Inflammatory macrophage treated with lipopolysaccharide for 4 hours (primary cell): ENCODE results near the gene SPATA46.

Experiments
- DNase-seq: peaks from one replicate; pipeline ENCODE4 v3.0.0-alpha.2; 2020

SPATA46 gene

DNA sequence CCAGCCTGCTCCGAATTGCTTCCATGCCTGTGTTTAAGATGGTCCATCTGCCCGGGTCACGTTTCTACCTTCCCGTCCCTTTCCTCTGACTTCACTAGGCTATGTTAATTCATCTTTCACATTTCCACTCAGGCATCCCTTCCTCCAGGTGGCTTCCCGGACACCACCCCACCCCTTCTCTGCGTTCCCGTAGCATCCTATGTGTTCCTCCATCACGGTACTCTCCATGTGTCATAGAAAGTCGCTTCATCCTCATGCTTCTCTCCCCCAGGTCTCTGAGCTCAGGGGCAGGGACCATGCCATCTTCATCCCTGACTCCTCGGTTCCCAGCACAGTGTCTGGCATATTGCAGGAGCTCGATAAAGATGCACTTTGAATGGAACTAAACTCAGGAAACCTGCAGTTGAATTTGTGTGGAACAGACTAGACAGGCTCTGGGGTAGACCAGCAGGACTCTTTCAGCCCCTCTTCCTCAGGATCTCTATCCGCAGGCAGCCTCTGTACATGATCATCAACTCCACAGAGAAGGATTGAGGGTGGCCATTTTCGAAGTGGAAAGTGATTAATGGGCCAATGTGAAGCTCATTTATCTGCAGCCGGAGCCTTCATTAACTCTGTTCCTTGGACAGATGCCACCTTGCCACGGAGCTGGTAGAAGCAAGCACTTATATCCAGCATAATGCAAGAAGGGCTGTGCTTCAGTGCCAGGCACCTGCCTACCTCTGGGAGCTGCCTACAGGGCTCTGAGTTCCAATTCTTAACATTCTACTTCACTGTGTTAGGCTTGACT is 13.9 kb upstream of the SPATA46 start:
- no peak for DNase-seq

DNA sequence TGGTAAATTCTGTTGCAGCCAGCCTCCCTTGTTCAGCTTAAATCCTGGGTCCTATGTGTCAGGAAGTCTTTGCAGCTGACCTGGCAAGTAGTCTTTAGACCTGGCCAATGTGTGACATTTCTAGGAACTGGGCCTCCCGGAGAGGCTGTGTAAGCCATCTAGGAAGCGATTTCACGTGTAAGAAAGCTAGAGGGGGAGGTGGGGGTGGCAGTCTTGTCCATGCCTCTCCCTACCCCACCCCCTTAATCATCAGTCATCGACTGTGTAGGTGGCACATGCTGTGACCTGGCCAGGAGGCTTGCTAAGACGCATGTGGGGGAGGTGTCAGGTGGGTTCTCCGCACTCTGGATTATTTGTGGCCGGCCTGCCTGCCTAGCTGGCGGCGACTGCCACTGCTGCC is 13.3 kb upstream of the SPATA46 start:
- no peak for DNase-seq

DNA sequence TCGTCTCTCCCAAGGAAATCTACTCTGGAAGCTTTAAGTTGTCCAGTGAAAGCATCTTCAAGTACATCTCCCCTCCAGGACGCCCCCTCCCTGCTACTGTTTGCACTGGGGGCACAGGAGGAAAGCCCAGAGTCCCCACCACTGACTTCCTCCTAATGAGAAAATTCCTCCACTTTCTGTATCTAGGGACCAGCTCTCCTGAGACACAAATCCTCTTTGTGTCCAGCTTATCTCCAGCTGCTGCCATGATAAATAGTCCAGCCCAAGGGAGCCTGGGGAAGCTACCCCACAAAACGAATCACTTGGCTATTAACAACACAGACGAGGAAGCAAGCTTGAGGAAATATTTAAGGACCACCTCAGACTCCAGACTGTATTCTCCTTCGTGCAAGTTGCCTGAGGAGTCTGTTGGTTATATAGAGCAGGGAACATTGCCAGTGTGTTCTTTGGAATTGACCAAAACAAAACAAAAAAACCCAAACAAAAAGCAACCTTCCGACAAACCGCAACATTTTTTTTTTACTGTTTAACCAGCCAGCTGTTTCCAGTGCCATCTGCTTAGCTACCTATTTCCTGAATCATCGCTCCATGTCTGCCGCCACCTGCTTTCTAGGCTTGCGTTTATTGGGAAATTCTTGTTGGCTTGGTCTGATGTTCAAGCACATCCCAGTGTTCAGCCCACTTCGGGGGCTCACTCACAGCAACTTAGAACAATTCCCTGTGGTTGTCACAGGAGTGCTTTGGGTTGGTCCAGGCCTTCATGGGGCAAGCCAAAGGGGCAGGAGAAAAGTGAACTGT is 12.6 kb upstream of the SPATA46 start:
- DNase-seq, result no peak

DNA sequence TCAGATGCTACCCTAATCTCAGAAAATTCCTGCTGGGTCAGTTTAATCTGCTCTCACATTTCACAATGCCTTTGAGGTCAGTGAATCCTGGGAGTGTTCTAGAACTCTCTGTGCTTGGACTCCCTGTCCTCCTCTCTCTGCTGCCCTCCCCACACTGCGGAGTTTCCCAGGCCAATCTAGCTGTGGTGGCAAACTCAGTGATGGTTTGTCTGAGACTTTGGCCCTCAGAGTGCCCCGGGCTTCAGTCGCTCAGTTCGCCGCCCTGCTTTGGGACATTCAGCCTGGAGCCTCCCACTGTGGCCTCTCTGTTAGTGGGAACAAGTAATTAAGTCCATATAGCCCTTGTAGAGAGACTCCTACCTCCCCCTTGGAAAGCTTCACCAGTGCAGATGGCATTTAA is 12.0 kb upstream of the SPATA46 start:
- no peak for DNase-seq

DNA sequence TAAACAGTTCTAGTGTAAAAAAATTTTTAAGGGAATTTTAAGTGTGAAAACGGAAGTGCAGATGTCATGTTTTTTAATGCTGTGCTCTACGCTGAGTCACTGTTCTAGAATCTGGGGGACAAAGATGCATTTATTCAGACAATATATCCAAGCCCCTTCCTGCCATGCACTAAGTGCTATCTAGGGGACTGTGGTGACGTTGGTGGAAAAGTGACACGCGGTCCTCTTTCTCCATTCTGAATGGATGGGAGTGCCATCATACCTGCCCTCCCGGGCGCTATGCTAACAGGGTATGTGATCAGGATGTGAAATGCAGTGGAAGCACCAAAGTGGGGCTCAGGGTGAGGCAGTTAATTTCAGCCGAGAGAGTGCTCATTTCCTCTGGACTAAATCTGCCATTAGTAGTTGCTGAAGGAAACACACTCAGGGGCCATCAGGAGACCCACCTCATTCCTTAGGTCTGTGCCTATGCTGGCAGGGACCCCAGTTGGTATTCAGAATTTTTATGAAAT is 11.5 kb upstream of the SPATA46 start:
- DNase-seq, result no peak

DNA sequence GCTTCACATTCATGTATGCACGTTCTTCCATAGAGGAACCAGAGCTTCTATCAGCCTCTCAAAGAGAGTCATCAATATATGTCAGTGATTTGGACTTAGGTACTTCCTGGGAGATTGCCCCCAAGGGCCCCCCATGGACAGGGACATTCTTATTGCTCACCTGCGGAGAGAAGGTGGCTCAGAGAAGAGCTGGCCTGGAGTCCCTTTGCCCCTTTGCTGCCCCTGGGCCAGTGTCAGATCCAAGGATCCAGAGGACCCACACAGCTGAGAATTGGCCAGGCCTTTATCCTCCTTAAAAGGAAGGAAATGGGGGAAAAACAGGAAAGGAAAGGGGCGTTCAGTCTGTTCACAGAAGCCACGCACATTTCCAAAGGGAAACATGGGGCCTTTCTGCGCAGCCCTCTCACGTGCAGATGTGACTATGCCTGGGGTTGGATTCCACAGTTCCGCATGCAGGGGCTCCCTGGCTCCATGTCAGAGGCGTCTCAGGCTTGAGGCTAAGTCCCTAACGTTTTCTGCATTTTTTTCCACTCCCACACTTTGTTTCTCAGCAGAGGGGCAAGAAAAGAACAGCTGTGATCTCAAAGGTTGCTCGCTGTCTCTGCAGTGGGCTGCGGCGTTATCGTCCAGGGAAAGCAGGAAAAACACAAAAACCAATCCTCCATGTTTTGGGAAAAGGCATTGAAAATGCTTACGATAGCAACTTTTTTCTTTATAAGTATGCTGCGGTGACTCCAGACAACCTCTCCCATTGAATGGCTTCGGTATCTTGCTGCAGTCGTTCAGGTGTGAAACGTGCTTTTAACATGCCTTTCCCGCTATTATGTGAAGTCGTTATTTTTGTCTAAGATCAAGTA is 10.8 kb upstream of the SPATA46 start:
- DNase-seq, result no peak

DNA sequence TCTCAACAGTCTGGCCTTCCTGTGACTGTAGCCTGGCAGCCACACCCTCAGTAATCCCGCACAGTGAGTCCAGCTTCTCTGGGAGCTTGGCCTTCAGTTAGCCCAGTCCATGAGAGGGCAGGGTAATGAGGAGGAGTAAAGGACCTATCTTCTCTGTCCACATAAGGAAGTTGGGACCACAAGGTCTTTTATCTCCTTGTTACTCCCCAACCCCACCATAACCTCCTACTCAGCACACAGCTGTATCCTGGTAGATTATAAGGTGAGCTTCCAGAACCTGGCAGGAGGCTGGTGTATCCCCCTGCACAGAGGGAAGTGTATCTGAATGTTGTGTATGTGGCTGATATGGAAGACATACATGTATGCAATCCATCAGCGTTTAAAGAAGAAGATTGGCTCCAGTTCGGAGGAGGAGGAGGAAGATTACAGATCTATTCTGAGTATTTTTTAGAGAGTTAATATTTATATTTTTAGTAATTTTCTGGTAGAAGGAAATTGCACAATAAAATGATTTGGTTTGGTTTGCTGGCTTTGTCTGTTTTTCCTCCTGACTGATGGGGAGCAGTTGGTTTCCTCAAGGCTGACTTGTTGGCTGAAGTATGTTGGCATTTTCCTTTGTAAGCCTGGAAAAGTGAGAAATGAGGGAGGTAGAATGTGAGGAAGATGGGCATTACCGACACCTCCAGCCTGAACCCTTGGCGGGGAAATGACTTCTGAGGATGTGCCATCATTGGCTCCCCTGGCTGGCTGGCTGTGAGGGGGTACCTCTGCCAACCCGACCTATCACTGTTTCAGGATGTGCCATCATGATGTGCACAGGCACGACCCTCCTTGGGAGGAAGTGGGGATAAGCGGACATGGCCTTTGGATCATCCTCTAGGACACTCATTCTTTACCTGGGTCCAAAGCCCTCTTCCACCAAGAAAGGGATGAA is 9.9 kb upstream of the SPATA46 start:
- no peak for DNase-seq

DNA sequence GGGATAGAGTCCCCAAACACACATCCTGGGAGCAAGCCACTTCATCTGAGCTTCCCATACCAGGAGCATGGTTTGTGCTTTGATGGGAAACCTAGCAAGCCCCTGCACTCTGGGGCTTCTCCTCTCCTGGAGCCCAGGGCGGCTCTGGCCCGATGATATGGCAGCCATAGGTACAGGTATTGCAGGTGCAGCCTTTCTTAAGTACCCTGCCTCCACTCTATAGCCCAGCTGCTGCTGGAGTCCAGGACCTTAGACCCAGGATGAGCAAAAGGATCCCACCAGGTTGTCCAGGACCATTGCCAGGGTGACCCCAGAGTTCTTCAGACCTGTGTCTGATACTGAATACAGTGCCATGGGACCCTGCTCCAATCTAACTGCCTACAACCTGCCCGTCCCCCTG is 9.0 kb upstream of the SPATA46 start:
- no peak for DNase-seq

DNA sequence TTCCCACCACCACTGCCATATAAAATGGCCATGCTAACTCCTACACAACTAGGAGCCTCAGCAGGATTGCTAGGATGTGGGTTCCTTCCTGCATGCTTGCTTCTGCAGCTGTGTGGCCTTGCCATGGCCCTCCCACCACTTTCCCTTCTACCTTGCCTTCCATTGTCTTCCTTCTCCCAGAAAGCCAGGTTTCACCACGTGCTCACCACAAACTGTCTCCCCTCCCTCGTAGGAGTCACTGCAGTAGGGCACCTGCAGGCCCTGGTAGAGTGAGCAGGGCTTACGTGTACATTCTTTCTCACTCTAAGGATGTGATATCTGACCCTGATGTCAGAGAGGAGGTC is 8.6 kb upstream of the SPATA46 start:
- no peak for DNase-seq

DNA sequence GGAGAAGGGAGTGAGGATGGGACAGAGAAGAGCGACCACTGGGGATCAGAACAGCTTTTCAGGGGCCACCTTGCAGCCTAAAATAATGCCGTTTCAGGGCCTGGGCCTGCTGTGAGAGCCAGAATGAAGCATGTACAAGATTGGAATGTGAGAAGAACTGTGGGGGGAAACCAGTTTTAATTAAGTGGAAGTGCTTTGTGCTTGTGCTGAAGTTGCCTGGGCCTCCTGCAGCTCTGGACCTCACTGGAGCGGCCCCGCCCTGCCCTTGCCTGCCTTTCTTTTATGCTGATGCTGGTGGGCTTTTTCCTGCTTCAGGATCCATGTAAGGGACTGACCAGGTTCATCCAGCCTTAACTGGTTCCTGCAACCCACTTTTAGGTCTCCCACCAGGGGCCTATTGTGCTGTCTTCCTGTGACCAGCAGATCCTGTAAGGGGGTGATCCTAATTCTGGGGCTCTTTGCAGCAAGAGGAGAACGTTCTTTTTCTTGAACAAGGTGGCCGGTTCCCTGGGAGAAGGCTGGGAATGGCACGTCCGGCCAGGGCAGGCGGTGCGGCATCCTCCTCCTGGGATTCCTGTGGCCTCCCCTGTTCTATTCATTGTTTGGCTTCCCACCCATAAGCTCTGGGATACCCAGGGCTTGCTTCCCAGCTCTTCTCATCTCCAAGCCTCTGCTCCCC is 8.1 kb upstream of the SPATA46 start:
- no peak for DNase-seq

DNA sequence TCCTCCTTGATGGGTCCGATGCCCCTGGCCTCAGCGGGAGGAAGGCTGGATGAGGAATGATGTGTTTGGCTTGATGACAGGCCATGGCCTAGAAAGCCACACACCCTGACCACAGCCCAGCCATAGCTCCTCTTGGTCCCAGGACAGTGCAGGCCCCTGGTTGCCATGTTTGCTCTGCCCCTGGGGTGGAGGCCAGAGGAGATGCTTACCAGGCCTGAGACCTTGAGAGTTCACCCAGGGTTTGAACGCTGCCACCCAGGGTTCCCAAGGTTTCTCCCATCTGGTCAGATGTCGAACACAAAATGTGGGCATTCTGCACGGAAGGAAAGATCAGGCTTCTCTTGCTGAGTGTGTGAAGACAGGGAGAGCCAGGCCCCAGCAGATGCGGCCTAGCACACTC is 7.5 kb upstream of the SPATA46 start:
- DNase-seq, result no peak

DNA sequence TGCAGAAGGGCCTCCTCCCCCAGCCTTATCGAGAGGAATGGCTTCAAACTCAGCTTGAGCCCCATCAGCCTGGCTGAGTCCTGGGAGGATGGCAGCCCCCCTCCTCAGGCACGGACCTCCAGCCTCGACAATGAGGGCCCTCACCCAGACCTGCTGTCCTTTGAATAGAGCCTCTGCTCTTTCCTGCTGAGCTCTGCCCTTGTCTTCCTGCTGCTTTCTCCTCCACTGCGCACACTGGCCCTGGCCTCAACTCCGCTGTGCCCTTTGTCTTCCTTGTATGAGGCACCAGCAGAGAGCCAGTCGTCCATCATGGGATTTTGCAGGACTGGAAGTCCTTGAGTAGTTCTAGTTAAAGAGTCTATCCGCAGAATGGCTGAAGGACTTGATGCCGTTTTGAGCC is 6.9 kb upstream of the SPATA46 start:
- DNase-seq, result no peak

DNA sequence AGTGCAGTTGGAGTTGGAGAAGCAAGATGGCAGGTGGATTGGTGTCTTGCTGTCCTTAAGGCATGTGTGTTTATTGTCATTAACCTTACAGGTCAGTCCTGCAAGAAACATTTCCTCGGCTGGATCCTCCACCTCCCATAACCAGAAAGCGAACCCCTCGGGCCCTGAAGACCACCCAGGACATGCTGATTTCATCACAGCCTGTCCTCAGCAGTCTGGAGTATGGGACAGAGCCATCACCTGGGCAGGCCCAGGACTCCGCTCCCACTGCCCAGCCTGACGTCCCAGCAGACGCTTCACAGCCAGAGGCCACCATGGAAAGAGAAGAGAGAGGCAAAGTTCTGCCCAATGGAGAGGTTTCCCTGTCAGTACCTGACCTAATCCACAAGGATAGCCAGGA is 6.4 kb upstream of the SPATA46 start:
- no peak for DNase-seq

DNA sequence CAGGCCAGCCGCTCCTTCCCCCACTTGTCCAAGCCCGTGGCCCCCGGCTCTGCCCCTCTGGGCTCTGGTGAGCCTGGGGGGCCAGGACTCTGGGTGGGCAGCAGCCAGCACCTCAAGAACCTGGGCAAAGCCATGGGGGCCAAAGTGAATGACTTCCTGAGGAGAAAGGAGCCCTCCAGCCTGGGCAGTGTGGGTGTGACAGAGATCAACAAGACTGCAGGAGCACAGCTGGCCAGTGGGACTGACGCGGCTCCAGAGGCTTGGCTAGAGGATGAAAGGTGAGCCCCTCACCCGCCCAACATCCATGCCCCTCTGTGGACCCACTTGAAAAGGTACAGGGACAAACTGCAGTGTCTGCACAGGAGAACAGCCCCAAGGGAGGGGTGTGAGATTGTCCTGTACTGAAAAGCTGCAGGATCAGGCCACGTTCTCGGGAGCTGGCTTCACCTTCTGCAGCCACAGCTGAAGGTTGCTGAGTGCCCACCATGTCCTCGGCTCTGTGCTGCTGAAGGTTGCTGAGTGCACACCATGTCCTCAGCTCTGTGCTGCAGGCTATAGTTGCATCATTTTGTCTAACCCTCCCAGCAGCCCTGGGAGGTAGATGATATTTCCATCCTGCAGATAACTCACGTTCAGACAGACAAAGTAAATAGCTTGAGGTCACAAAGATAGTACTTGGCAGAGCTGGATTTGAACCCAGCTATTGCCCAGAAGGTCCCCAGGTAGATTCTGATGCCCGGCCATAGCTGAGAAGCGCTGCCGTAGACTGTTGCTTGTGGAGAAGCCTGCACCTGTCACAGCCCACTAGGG is 5.5 kb upstream of the SPATA46 start:
- DNase-seq, result no peak

DNA sequence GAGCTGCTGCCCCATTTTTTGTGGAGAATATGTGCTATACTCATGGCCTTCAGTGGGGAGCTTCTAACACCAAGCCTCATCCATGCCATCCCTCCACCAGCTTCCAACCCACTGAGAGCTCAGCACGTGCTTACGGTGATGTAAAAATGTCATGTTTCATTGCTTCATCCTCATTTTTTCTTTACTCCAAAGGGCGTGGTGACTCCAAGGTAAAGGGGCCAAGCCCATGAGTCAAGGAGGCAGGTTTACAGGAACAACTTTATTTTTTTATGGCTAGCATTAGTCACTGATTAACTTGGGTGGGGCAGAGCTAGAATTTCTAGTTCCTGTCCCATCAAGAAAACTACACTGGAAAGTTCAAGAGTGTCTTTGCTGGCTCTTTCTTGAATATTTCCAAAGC is 4.7 kb upstream of the SPATA46 start, which contains the start of gene C1orf226:
Gene C1orf226, plus strand, starts transcription at position 346 of the 400 bp plus-strand sequence. CDS start 174 bp downstream, outside the sequence.
- no peak for DNase-seq

DNA sequence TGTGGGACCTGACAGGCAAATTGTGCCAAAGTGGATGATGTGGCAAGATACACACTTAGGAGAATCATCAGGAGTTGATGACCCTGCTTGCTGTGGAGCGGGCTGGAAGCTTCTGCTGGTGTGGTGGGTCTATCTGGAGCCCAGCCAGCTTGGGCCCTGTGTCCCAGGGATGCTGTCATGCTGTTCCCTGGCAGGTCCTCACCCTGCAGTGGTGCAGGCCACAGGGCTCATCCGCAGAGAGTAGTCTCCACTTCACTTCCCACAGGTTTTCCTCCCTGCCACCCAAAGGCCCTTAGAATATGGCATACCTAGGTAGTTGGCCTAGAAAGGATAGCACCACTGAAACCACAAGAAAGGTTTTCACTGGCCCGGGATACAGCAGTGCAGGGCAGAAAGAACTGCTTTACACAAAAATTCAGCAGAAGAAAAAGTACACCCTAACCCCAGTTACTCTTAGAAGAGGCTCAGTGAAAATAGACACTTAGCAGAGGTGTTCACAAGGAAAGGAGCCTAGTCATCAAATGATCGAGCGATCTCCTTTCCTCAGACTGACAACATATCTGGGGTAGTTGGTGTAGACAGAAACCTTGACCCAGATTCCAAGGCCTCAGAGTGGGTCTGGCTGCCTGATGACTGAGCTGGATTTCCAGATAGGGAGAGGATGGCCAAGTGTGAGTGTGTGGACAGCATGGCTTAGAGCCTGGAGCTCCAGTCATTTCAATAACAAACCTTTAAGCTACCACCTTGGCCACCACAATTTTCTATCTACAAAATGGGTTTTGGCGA is 3.6 kb upstream of the SPATA46 start:
- DNase-seq, result no peak

DNA sequence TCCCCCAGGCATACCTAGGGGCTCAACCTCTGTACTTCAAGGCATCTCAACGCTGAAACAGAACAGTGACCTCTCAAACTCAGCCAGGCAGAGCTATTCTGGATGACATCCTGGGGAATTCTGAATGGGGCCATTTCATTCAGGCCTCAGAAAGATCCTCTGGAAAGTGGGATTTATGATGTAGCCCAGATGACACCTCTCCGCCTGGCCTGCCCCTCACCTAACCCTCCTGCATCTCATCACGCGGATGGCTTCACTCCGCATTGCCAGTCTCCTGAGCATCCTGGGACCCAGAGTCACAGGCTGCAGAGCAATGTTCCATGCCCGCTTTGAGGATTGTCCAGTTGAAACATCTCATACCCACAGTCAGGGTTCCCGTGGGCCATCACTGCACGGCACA is 1.2 kb downstream of the SPATA46 start:
- no peak for DNase-seq

DNA sequence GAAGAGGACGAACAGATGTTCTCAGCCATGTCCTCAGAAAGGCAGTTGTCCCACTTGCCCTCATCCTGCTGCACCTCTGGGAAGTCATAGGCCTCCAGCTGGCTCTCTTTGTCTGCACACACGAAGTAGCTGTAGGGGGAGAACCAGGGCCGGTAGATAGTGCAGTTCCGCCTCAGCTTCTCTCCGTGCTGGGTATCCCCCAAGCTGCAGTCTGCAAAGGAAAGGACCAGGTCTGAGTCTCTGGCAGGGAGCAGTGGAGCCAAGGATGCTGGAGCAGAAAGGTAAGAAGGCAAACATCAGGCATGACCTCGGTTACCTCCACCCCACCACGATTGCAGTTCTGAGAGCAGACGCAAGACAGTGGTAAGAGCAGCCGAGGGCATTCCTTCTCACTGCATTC is 2.2 kb downstream of the SPATA46 start:
- no peak for DNase-seq

DNA sequence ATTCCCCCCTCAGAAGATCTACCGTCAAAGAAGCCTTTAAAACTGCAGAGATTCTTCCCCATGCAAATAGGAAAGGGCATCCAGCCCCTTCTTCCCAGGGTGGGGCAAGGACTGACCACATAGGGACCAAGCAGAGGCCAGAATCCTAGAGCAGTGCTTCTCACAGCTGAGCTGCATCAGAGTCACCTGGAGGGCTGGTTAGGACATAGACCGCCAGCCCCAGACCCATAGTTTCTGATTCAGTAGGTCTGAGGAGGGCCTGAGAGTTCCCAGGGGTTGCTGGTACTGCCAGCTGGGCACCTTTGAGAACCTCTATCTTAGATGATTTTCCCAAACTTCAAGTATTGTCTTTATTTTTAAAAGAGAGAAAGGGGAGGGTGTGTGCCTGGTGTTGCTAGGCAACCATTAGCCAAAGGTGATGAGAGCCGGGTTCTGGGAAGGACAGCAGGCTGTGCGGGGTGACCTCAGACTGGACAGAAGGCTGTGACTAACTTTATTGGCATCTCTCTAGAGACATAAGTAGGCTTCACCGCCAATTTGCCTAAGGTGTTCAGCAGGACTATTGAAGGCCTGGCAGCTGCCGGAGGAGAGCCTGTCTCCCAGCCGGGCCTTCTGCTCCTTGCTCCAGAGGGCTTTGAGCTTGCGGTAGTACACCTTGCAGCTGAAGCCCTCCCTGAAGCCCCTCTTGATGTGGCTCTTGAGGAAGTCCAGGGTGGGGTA is 3.0 kb downstream of the SPATA46 start:
- DNase-seq, result no peak
